ENCODE measurements around the gene OR4E1.

DNA sequence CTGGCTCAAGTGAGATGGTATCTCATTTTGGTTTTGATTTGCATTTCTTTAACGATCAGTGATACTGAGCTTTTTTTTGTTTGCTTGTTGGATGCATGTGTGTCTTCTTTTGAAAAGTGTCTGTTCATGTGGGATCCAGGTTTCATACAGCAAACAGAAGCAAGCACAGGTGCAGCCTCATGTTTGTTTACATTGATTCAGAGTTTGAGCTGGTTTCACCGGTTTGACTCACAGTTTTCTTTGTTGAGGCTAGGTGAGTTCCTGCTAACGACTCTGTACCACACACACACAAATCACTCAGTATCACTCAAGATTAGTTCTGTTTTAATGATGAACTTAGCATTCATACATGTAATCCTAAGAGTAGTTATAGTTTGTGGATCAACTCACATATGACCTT, 42.5 kb downstream of the OR4E1 start:
- TF ChIP-seq CTCF (IDR thresholded peaks at IDR 0.05), result no peak
- TF ChIP-seq, protein P1, sequence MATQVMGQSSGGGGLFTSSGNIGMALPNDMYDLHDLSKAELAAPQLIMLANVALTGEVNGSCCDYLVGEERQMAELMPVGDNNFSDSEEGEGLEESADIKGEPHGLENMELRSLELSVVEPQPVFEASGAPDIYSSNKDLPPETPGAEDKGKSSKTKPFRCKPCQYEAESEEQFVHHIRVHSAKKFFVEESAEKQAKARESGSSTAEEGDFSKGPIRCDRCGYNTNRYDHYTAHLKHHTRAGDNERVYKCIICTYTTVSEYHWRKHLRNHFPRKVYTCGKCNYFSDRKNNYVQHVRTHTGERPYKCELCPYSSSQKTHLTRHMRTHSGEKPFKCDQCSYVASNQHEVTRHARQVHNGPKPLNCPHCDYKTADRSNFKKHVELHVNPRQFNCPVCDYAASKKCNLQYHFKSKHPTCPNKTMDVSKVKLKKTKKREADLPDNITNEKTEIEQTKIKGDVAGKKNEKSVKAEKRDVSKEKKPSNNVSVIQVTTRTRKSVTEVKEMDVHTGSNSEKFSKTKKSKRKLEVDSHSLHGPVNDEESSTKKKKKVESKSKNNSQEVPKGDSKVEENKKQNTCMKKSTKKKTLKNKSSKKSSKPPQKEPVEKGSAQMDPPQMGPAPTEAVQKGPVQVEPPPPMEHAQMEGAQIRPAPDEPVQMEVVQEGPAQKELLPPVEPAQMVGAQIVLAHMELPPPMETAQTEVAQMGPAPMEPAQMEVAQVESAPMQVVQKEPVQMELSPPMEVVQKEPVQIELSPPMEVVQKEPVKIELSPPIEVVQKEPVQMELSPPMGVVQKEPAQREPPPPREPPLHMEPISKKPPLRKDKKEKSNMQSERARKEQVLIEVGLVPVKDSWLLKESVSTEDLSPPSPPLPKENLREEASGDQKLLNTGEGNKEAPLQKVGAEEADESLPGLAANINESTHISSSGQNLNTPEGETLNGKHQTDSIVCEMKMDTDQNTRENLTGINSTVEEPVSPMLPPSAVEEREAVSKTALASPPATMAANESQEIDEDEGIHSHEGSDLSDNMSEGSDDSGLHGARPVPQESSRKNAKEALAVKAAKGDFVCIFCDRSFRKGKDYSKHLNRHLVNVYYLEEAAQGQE (IDR thresholded peaks at IDR 0.05; ENCODE audit: insufficient read depth in 1 of 2, low read depth in 2 of 2, low read length in 1 of 2), result no peak
- TF ChIP-seq POLR2AphosphoS5 (IDR thresholded peaks at IDR 0.05; ENCODE audit: low read depth, low read length), result no peak

Data from Panc1 (cell line).